Activated CD8-positive, alpha-beta T cell treated with anti-CD3 and anti-CD28 coated beads, Interleukin-2, amount 10 ng/mL, durations not matched to agents 7 days and 5 days (primary cell): ENCODE data around the gene KLRD1. TPM values are rescaled to one million over a fixed set of nuclear protein-coding genes. Genes with fewer than 3 reads are reported as not detected.
A peak's percentile ranks its signal among the peaks of the same experiment; 100 is the strongest.
"Not testable (repeated sequence)": the region's sequence is repeated elsewhere in the genome, so short reads cannot be mapped to it uniquely, and the experiment has no call there.

Experiments used
- ATAC-seq: fragments of 150-1000 bp; cut with Tn5 transposase; one replicate; pipeline ENCODE4 v1.10.0; 2021; ENCODE audit warnings: moderate library complexity
- CTCF ChIA-PET: fragments of 350-600 bp; sonication (Branson Sonifier 250); formaldehyde crosslinking; loops from one replicate; lab custom pipeline; 2021; ENCODE audit warnings: antibody characterized with exemption; lab: Charles Lee
- POLR2A ChIA-PET: fragments of 350-600 bp; sonication (Branson Sonifier 250); formaldehyde crosslinking; loops from one replicate; lab custom pipeline; 2021; ENCODE audit warnings: antibody characterized with exemption; lab: Charles Lee
- DNase-seq: peaks from one replicate; pipeline ENCODE4 v3.0.0-alpha.2; 2020
- H3K27ac Mint-ChIP-seq: one replicate; pipeline ENCODE4 v1.8.0; 2021; ENCODE audit warnings: mild to moderate bottlenecking, mixed read lengths
- H3K27me3 Mint-ChIP-seq: one replicate; pipeline ENCODE4 v1.8.0; 2021; ENCODE audit warnings: low read depth, mixed read lengths
- H3K36me3 Mint-ChIP-seq: one replicate; pipeline ENCODE4 v1.8.0; 2021; ENCODE audit warnings: low read depth, mixed read lengths
- H3K4me1 Mint-ChIP-seq: one replicate; pipeline ENCODE4 v1.8.0; 2021; ENCODE audit warnings: low read depth, mixed read lengths
- H3K4me3 Mint-ChIP-seq: one replicate; pipeline ENCODE4 v1.8.0; 2021; ENCODE audit warnings: mild to moderate bottlenecking, mixed read lengths
- H3K9me3 Mint-ChIP-seq: one replicate; pipeline ENCODE4 v1.8.0; 2022; ENCODE audit warnings: mixed read lengths; ENCODE audit not compliant: insufficient read depth
- total RNA-seq, 2 experiments: library from RNA; stranded (reverse); gene quantifications; one replicate each; pipeline ENCODE4 v1.2.3, GENCODE V29; 2021

KLRD1 gene
- total RNA-seq, 2 experiments from 2014 or later = 7.6 to 8.8 TPM

- peak; percentile 80 for ATAC-seq
- POLR2A ChIA-PET = interaction anchor here (1.6 kb wide), 1 partner anchor 28 kb away, joined by 3 read pairs; no protein-coding TSS in a partner anchor
- Mint-ChIP-seq H3K9me3 (peaks cover 10% of the 10 kb centered on the region), H3K36me3 (peaks cover 16% of the 10 kb centered on the region), H3K4me1 (peaks cover 51% of the 10 kb centered on the region), H3K27ac (peak overlapping the region; percentile 76), H3K27me3 (no peaks in the 10 kb centered on the region), H3K4me3 (peak overlapping the region; percentile 17)
- CTCF ChIA-PET = interaction anchor here (0.8 to 2.7 kb wide), 5 partner anchors 9 to 480 kb away, joined by 3 to 10 read pairs (median 5); no protein-coding TSS in a partner anchor
- peak; percentile 59 for DNase-seq
Observed at GRCh38 chr12:10293570-10294227, 14.0 kb upstream of the KLRD1 start.

- Mint-ChIP-seq H3K36me3 (peaks cover 34% of the 10 kb centered on the region), H3K4me1 (peaks cover 53% of the 10 kb centered on the region), H3K9me3 (peaks cover 3% of the 10 kb centered on the region), H3K27me3 (no peaks in the 10 kb centered on the region), H3K27ac (no peak overlapping the region), H3K4me3 (no peak overlapping the region)
- POLR2A ChIA-PET = interaction anchor here (1.0 kb wide), 1 partner anchor 21 kb away, joined by 3 read pairs; no protein-coding TSS in a partner anchor
- ATAC-seq (peak; percentile 12), DNase-seq (no peak)
- CTCF ChIA-PET = interaction anchor here (0.6 to 1.2 kb wide), 3 partner anchors 65 to 1707 kb away, joined by 3 to 6 read pairs (median 3); no protein-coding TSS in a partner anchor
Observed at GRCh38 chr12:10301103-10301502, 6.6 kb upstream of the KLRD1 start.

GRCh38 chr12:10304161-10304574 lies 3.5 kb upstream of the KLRD1 start:
- POLR2A ChIA-PET = interaction anchor here (0.6 to 0.7 kb wide), 2 partner anchors 70 to 589 kb away, joined by 3 read pairs; no protein-coding TSS in a partner anchor
- ATAC-seq = peak; percentile 79
- H3K27ac Mint-ChIP-seq = peak overlapping the region; percentile 27
- H3K27me3 Mint-ChIP-seq = no peaks in the 10 kb centered on the region
- H3K9me3 Mint-ChIP-seq = no peaks in the 10 kb centered on the region
- no peak overlapping the region for H3K4me3 Mint-ChIP-seq
- H3K36me3 Mint-ChIP-seq = peaks cover 29% of the 10 kb centered on the region
- H3K4me1 Mint-ChIP-seq = peaks cover 55% of the 10 kb centered on the region
- CTCF ChIA-PET = interaction anchor here (1.4 kb wide), 2 partner anchors 68 to 250 kb away, joined by 3 to 8 read pairs; no protein-coding TSS in a partner anchor
- DNase-seq = peak; percentile 61

- peak overlapping the region; percentile 74 for H3K27ac Mint-ChIP-seq
- H3K9me3 Mint-ChIP-seq = no peaks in the 10 kb centered on the region
- DNase-seq (no peak), ATAC-seq (peak; percentile 43)
- peak overlapping the region; percentile 53 for H3K4me3 Mint-ChIP-seq
- no peaks in the 10 kb centered on the region for H3K27me3 Mint-ChIP-seq
- H3K4me1 Mint-ChIP-seq = peaks cover 55% of the 10 kb centered on the region
- CTCF ChIA-PET = interaction anchor here (1.4 to 1.5 kb wide), 2 partner anchors 61 to 248 kb away, joined by 3 to 6 read pairs; no protein-coding TSS in a partner anchor
- H3K36me3 Mint-ChIP-seq = peaks cover 29% of the 10 kb centered on the region
- POLR2A ChIA-PET = interaction anchor here (0.6 to 0.7 kb wide), 2 partner anchors 85 to 91 kb away, joined by 3 to 4 read pairs; no protein-coding TSS in a partner anchor
Observed at GRCh38 chr12:10305411-10305810, 2.3 kb upstream of the KLRD1 start.

DNA sequence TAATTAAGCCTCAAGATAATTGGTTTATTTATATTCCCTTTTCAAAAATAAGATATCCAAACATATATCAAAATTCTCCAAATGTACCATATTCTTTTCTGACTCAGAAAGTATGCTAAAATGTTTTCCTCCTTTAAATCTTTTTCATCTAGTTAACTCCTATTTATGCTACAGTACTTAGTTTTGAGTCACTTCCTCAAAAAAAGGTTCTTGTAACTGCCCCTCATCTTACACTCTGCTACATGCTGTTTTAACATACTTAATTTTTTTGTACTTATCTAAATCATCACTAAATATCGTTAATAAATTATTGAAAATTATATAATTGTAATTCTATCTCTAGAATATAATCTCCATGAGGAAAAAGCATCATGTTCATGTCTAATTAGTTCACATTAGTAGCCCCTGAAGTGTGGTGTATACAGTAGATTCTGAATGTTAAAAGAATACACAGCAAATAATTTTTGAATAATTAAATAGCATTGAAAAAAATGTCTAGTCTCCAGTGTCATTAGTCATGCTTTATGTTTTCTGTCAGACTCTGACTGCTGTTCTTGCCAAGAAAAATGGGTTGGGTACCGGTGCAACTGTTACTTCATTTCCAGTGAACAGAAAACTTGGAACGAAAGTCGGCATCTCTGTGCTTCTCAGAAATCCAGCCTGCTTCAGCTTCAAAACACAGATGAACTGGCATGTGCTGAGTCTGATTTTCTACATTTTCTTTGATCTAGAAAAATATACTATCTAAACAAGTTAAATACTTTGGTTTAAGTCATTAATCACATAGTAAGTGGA lies 3.5 kb downstream of the KLRD1 start:
- no peak for DNase-seq
- CTCF ChIA-PET = interaction anchor here (1.0 kb wide), 1 partner anchor 10 kb away, joined by 4 read pairs; no protein-coding TSS in a partner anchor
- Mint-ChIP-seq H3K27me3 (no peaks in the 10 kb centered on the region), H3K4me3 (peak overlapping the region; percentile 34), H3K9me3 (peaks cover 8% of the 10 kb centered on the region), H3K27ac (no peak overlapping the region), H3K4me1 (peaks cover 9% of the 10 kb centered on the region), H3K36me3 (peaks cover 11% of the 10 kb centered on the region)
- POLR2A ChIA-PET = no interaction called here
- no peak for ATAC-seq

DNA sequence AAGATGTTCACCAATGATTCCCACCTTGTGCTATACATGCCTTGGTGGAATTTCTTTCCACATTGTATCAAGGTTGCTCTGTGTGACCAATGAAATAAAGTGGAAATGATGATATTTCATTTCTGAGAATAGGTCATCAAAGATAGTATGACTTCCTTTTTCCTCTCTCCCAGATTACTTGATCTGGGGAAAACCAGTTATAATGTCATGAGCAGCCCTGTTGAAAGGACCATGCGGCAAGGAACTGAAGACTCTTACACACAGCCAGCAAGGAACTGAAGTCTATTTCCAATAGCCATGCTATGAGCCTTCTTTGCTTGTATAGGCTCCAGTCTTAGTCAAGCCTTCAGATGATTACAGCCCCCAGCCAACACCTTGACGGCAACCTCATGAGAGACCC lies 11.7 kb downstream of the KLRD1 start:
- no peak for ATAC-seq

DNA sequence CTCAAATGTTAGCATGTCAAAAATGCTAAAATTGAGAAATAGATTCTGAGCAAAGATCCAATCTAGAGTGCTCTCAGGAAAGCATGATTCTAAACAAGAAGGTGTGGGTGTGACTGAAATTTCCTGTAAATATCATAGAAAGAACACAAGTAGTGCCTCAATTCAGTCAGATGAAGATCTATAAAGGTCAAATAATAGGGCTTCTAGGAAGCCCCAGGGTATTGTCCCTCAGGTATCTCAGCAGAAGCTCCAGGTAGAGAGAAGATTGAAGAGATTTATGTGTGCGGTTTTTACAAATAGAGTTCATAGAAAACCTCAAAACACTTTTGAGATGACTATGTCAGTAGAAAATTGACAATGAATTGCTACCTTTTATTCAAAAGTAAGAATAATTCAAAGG lies 13.0 kb downstream of the KLRD1 start:
- H3K4me3 Mint-ChIP-seq = no peak overlapping the region

More for the DNA sequence above, 11.7 kb downstream of the KLRD1 start:
- ChIA-PET CTCF (no interaction called here), POLR2A (no interaction called here)
- H3K27me3 Mint-ChIP-seq = no peaks in the 10 kb centered on the region
- DNase-seq = no peak
- H3K9me3 Mint-ChIP-seq = peaks cover 15% of the 10 kb centered on the region
- no peak overlapping the region for H3K4me3 Mint-ChIP-seq
- no peak overlapping the region for H3K27ac Mint-ChIP-seq
- H3K4me1 Mint-ChIP-seq = peaks cover 28% of the 10 kb centered on the region
- peaks cover 24% of the 10 kb centered on the region for H3K36me3 Mint-ChIP-seq

DNA sequence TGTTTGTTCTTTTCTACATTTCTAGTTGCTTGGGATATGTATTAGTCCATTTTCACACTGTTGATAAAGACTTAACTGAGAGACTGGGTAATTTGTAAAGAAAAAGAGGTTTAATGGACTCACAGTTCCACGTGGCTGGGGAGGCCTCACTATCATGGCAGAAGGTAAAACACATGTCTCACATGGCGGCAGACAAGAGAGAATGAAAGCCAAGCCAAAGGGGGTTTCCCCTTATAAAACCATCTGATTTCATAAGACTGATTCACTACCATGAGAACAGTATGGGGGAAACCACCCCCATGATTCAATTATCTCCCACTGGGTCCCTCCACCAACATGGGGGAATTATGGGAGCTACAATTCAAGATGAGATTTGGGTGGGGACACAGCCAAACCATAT lies 21.0 kb downstream of the KLRD1 start:
- ATAC-seq, H3K4me3 Mint-ChIP-seq, H3K27me3 Mint-ChIP-seq, H3K27ac Mint-ChIP-seq, POLR2A ChIA-PET, DNase-seq, CTCF ChIA-PET: not testable (repeated sequence)
- H3K4me1 Mint-ChIP-seq = peaks cover 14% of the 10 kb centered on the region
- H3K9me3 Mint-ChIP-seq = peaks cover 16% of the 10 kb centered on the region
- peaks cover 24% of the 10 kb centered on the region for H3K36me3 Mint-ChIP-seq

More for the DNA sequence above, 13.0 kb downstream of the KLRD1 start:
- Mint-ChIP-seq H3K9me3 (peaks cover 19% of the 10 kb centered on the region), H3K27me3 (no peaks in the 10 kb centered on the region), H3K4me1 (peaks cover 28% of the 10 kb centered on the region), H3K27ac (no peak overlapping the region), H3K36me3 (peaks cover 27% of the 10 kb centered on the region)
- DNase-seq (no peak), ATAC-seq (peak; percentile 76)
- CTCF ChIA-PET = interaction anchor here (0.7 to 4.1 kb wide), 5 partner anchors 10 to 429 kb away, joined by 3 to 17 read pairs (median 4); no protein-coding TSS in a partner anchor
- POLR2A ChIA-PET = interaction anchor here (0.9 kb wide), 1 partner anchor 13 kb away, joined by 3 read pairs; the partner anchor contains the start of gene KLRD1

DNA sequence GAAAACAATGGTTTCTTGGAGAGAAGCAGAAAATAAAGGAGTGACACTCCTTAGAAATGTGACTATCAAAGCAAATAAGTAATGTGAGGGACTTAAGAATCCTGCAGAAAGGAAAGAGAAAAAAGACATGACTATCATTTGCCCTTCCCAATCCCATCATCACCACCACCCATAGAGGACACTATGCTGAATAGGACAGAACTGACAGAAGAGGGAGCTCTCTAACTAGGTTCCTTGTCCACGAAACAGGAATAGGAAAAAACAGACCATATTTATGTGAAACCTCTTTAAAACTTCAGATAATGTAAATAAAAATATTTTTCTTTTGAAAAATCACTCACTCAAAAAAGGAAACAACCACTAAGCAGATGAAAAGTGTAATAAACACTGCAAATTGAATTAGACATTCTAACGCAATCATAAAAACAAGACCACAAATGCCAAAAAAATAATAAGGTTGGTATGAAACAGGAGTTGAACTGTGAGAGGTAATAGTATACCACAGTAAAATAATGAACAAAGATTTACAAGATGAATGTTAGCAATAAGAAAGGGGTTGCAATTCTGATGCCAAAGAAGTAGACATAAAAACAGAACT lies 24.1 kb downstream of the KLRD1 start:
- Mint-ChIP-seq H3K27ac (no peak overlapping the region), H3K4me3 (no peak overlapping the region), H3K4me1 (peaks cover 14% of the 10 kb centered on the region), H3K36me3 (peaks cover 19% of the 10 kb centered on the region), H3K27me3 (no peaks in the 10 kb centered on the region), H3K9me3 (peaks cover 10% of the 10 kb centered on the region)
- peak; percentile 69 for ATAC-seq
- no peak for DNase-seq
- ChIA-PET POLR2A (interaction anchor here (0.6 kb wide), 1 partner anchor 49 kb away, joined by 3 read pairs; no protein-coding TSS in a partner anchor), CTCF (interaction anchor here (0.6 to 2.8 kb wide), 6 partner anchors 9 to 230 kb away, joined by 3 to 16 read pairs (median 6); no protein-coding TSS in a partner anchor)

GRCh38 chr12:10336196-10336595 lies 28.5 kb downstream of the KLRD1 start:
- H3K27ac Mint-ChIP-seq, CTCF ChIA-PET, DNase-seq, ATAC-seq, POLR2A ChIA-PET, H3K27me3 Mint-ChIP-seq, H3K4me3 Mint-ChIP-seq, H3K36me3 Mint-ChIP-seq: not testable (repeated sequence)
- Mint-ChIP-seq H3K9me3 (peaks cover 10% of the 10 kb centered on the region), H3K4me1 (peaks cover 22% of the 10 kb centered on the region)

DNA sequence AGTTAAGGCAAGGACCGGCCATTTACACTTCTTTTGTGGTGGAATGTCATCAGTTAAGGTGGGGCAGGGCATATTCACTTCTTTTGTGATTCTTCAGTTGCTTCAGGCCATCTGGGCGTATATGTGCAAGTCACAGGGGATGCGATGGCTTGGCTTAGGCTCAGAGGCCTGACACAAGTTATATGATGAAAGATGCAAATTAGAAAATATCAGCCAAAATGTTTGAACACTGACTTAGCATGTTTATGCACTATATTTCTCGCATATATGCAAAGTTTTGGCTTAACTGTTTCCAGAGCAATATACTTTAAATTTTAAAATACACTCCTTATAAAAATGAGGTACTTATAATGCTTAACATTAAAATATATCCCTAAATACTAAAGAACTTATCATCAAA lies 30.8 kb downstream of the KLRD1 start:
- ATAC-seq, H3K4me3 Mint-ChIP-seq, POLR2A ChIA-PET, H3K27ac Mint-ChIP-seq, H3K27me3 Mint-ChIP-seq, DNase-seq, CTCF ChIA-PET: not testable (repeated sequence)
- H3K9me3 Mint-ChIP-seq = peaks cover 28% of the 10 kb centered on the region
- peaks cover 24% of the 10 kb centered on the region for H3K4me1 Mint-ChIP-seq
- H3K36me3 Mint-ChIP-seq = peaks cover 23% of the 10 kb centered on the region
